Measurements from ENCODE around the gene ATP5MG. TPM values are rescaled to one million over a fixed set of nuclear protein-coding genes. Genes with fewer than 3 reads are reported as not detected.

The ATP5MG gene
- total and polyA plus RNA-seq, 5 donors from 2014 or later: 154 to 706 (median 676) TPM

DNA sequence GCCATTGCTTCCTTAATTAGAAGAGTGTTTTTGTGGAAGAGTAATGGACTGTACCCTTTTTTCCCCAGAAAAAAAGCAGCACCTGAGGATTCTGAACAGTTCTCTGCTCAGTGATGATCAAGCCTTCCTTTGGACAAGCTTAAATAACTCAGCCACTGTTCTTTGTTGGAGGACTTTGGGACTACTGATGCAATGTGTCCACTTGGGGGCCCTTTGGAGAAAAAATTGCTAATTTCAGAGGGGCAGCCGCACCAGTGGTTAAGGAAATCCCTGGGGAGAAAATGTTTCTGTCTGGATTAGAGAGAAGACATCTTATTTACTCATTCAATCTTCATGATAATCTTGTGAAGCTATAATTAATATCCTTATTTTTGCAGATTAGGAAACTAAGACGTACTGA is 29.6 kb downstream of the ATP5MG start:
- Histone ChIP-seq H3K36me3 (ENCODE audit: control insufficient read depth, insufficient read depth, low read length) (no peaks in the 10 kb centered on the region), H3K27me3 (ENCODE audit: control insufficient read depth, insufficient read depth, low read length) (no peaks in the 10 kb centered on the region), H3K4me1 (ENCODE audit: control insufficient read depth, insufficient read depth, low read length, poor library complexity, severe bottlenecking) (peaks cover 11% of the 10 kb centered on the region), H3K9me3 (ENCODE audit: control insufficient read depth in 2 of 2, low read length in 2 of 2) (no peaks in the 10 kb centered on the region), H3K27ac (ENCODE audit: insufficient read depth, low read length, poor library complexity, severe bottlenecking) (no peak overlapping the region), H3K4me3 (ENCODE audit: low read depth, low read length) (no peak overlapping the region)
- Mint-ChIP-seq H3K27me3 (peaks cover 15% of the 10 kb centered on the region), H3K9me3 (no peaks in the 10 kb centered on the region), H3K4me1 (peaks cover 5 to 15% (median 12%) of the 10 kb centered on the region in 4 donors), H3K36me3 (no peaks in the 10 kb centered on the region), H3K27ac (peak overlapping the region in 1 of 3 donors; percentile 23), H3K4me3 (peak overlapping the region in 1 of 4 donors; percentile 19)
- DNase-seq (no peak), ATAC-seq (ENCODE audit: low read depth in 2 of 2) (no peak)

DNA sequence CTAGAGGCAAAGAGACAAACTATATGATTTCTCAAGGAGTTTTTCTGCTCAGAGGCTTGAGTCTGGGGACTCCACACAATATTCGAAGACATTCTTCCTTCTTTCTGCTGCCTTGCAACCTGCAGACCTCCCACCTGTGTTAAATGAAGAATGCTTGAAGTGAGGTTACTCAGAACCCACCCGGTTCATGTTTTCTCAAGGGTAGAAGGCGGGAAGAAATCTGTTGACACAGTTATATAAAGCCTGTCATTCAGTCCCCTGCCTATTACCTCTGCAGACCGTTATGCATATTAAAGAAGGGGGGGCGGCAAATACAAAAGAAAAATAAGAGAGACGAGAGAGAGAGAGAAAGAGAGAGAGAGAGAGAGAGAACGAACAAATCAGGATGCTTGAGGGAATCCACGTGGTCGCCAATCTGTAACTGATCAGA is 32.7 kb downstream of the ATP5MG start:
- DNase-seq (peak in 2 of 3 donors; percentile 63 to 83), ATAC-seq (ENCODE audit: low read depth in 2 of 2) (no peak)

DNA sequence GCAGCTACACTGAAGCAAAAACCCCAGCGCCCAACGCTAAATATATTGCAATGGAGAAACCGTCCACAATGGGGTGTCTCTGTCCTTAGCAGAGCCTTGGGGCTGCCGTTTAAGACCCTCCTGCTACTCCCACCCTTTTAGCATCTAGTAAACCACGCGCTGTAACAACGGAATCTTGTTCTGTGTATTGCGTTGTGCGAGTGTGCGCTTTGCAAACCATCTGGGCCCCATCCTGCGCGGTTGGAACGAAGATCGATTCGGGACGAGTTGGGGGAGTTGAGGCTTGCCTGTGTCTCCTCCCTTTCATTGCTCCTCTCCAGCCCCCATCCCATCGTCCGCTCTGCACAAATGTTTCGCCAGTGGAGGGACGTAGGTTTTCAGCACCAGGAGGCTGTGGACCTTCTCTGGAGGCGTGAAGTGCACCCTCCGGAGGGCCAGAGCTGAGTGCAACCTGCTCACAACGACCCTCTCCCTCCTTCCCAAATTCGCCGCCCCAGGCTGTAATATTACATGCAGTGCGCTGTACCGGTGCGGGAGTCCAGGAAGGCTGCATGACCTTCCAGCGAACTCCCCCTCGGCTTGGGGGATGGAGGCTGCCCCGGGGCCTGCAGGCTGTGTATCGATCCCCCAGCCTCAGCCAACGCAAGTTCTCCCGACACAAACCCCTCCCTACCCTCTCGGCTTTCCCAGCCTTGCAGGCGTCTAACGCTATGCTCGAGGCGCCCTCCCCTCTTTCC is 33.3 kb downstream of the ATP5MG start:
- Mint-ChIP-seq H3K27ac (peak overlapping the region; percentile 95 to 96 (median 95)), H3K9me3 (no peaks in the 10 kb centered on the region), H3K36me3 (peaks cover 2% of the 10 kb centered on the region), H3K4me1 (peaks cover 12 to 29% (median 21%) of the 10 kb centered on the region in 4 donors), H3K27me3 (peaks cover 19% of the 10 kb centered on the region), H3K4me3 (peak overlapping the region; percentile 95 to 99 (median 98))
- Histone ChIP-seq H3K4me3 (ENCODE audit: low read depth, low read length) (peak overlapping the region; percentile 91), H3K9me3 (ENCODE audit: control insufficient read depth in 2 of 2, low read length in 2 of 2) (no peaks in the 10 kb centered on the region), H3K4me1 (ENCODE audit: control insufficient read depth, insufficient read depth, low read length, poor library complexity, severe bottlenecking) (peaks cover 32% of the 10 kb centered on the region), H3K27me3 (ENCODE audit: control insufficient read depth, insufficient read depth, low read length) (no peaks in the 10 kb centered on the region), H3K36me3 (ENCODE audit: control insufficient read depth, insufficient read depth, low read length) (no peaks in the 10 kb centered on the region), H3K27ac (ENCODE audit: insufficient read depth, low read length, poor library complexity, severe bottlenecking) (peak overlapping the region; percentile 89)
- ATAC-seq (ENCODE audit: low read depth in 2 of 2): peak; percentile 9 to 13
- peak in 2 of 3 donors; percentile 29 to 46 for DNase-seq

More for the DNA sequence above, 32.7 kb downstream of the ATP5MG start:
- peak overlapping the region; percentile 95 to 99 (median 98) for H3K4me3 Mint-ChIP-seq
- peak overlapping the region; percentile 89 for H3K27ac ChIP-seq (ENCODE audit: insufficient read depth, low read length, poor library complexity, severe bottlenecking)
- no peaks in the 10 kb centered on the region for H3K27me3 ChIP-seq (ENCODE audit: control insufficient read depth, insufficient read depth, low read length)
- H3K36me3 Mint-ChIP-seq: no peaks in the 10 kb centered on the region
- peak overlapping the region; percentile 91 for H3K4me3 ChIP-seq (ENCODE audit: low read depth, low read length)
- no peaks in the 10 kb centered on the region for H3K36me3 ChIP-seq (ENCODE audit: control insufficient read depth, insufficient read depth, low read length)
- peak overlapping the region; percentile 39 to 95 (median 95) for H3K27ac Mint-ChIP-seq
- peaks cover 26% of the 10 kb centered on the region for H3K4me1 ChIP-seq (ENCODE audit: control insufficient read depth, insufficient read depth, low read length, poor library complexity, severe bottlenecking)
- no peaks in the 10 kb centered on the region for H3K9me3 Mint-ChIP-seq
- no peaks in the 10 kb centered on the region for H3K9me3 ChIP-seq (ENCODE audit: control insufficient read depth in 2 of 2, low read length in 2 of 2)
- H3K4me1 Mint-ChIP-seq: peaks cover 6 to 24% (median 15%) of the 10 kb centered on the region in 4 donors
- peaks cover 19% of the 10 kb centered on the region for H3K27me3 Mint-ChIP-seq

DNA sequence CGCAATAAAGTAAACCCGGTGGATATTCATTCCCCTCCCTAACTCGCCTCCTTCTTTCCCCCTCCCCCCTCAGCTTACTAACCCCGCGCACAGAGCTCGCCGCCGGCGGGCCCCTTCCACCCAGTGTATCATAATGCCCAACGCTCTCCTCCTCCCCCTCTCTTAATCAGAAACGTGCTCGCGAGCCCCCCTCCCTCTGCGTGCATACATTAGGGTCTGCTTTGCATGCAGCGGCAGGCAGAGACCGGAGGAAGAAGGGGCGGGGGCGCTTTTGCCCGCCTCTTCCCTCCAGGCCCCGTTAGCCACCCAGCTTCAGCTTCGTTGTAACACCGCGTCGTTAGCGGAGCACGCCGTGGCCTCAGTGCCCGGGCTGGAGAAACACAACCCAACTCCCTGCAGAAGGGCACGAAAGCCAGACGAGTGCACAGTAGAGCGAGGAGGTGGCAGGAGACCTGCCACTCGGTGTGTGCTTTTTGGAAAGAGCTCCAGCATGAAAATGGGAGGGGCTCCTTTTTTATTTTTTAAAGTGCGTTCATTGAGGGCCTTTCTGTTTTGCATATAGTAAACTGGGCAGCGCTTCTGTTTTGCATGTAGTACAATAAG is 34.0 kb downstream of the ATP5MG start:
- DNase-seq: peak in 2 of 3 donors; percentile 69 to 86
- Mint-ChIP-seq H3K4me1 (peaks cover 18 to 36% (median 27%) of the 10 kb centered on the region in 4 donors), H3K27me3 (peaks cover 19% of the 10 kb centered on the region), H3K4me3 (peak overlapping the region; percentile 95 to 99 (median 98)), H3K36me3 (peaks cover 9% of the 10 kb centered on the region), H3K9me3 (no peaks in the 10 kb centered on the region), H3K27ac (peak overlapping the region; percentile 95 to 99 (median 96))
- Histone ChIP-seq H3K4me1 (ENCODE audit: control insufficient read depth, insufficient read depth, low read length, poor library complexity, severe bottlenecking) (peaks cover 38% of the 10 kb centered on the region), H3K27me3 (ENCODE audit: control insufficient read depth, insufficient read depth, low read length) (no peaks in the 10 kb centered on the region), H3K4me3 (ENCODE audit: low read depth, low read length) (peak overlapping the region; percentile 91), H3K27ac (ENCODE audit: insufficient read depth, low read length, poor library complexity, severe bottlenecking) (peak overlapping the region; percentile 89), H3K9me3 (ENCODE audit: control insufficient read depth in 2 of 2, low read length in 2 of 2) (no peaks in the 10 kb centered on the region), H3K36me3 (ENCODE audit: control insufficient read depth, insufficient read depth, low read length) (peaks cover 1% of the 10 kb centered on the region)
- ATAC-seq (ENCODE audit: low read depth in 2 of 2): peak; percentile 9 to 28

DNA sequence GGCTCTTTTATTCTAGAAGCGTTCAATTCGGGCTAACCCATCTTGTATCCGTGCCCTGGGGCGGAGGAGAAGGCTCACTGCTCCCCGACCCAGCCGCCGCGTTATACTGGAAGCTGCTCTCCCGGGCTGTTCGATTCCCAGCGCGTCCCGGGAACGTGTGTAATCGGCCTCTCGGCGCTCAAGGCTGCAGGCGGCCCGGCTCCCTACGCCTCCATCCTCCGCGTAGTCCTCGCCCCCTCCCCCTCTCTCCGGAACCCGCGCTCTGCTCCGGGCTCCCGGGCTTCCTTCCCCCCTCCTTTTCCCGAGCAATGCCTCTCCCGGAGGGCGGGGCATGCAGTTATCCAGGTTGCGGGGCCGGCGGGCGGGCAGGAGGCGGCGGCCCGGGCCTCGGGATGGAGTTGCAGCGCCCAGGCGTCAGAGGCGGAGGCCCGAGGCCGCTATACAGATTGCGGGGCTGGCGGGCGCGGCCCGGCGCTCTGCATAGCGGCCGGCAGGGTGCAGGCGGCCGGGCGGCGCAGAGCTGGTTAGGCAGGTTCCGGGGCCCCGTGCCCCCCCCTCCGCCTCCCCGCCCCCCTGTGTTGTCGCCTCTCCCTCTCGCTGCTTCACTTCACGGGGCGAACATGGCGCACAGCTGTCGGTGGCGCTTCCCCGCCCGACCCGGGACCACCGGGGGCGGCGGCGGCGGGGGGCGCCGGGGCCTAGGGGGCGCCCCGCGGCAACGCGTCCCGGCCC is 34.7 kb downstream of the ATP5MG start, which contains the start of gene KMT2A:
KMT2A (plus strand) TSS at position 600 of the 732 bp plus-strand sequence; CDS start at position 621, 21 bp downstream.
- ATAC-seq (ENCODE audit: low read depth in 2 of 2): peak; percentile 82 to 84
- H3K4me1 Mint-ChIP-seq: peaks cover 25 to 43% (median 33%) of the 10 kb centered on the region in 4 donors

DNA sequence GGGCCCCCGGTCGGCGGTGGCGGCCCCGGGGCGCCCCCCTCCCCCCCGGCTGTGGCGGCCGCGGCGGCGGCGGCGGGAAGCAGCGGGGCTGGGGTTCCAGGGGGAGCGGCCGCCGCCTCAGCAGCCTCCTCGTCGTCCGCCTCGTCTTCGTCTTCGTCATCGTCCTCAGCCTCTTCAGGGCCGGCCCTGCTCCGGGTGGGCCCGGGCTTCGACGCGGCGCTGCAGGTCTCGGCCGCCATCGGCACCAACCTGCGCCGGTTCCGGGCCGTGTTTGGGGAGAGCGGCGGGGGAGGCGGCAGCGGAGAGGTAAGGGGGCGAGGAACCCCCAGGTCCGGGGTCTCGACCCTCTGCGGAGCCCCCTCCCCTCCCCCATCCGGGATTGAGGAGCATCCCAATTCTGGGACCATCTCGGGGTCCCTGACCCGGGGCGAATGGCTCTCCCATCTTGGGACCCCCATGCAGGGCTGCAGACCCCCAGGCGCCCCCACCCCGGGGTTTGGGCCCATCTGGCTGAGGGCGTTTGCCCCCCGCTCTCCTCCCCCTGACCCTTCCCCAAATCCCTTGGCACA is 35.3 kb downstream of the ATP5MG start:
- Mint-ChIP-seq H3K4me1 (peaks cover 32 to 50% (median 38%) of the 10 kb centered on the region in 4 donors), H3K36me3 (peaks cover 13% of the 10 kb centered on the region), H3K27ac (peak overlapping the region; percentile 91 to 96 (median 95)), H3K27me3 (peaks cover 19% of the 10 kb centered on the region), H3K4me3 (peak overlapping the region; percentile 94 to 99 (median 96)), H3K9me3 (no peaks in the 10 kb centered on the region)
- ATAC-seq (ENCODE audit: low read depth in 2 of 2) (peak; percentile 6 to 9), DNase-seq (peak in 2 of 3 donors; percentile 46 to 68)
- H3K4me3 ChIP-seq (ENCODE audit: low read depth, low read length): peak overlapping the region; percentile 93
- H3K27me3 ChIP-seq (ENCODE audit: control insufficient read depth, insufficient read depth, low read length): no peaks in the 10 kb centered on the region
- H3K4me1 ChIP-seq (ENCODE audit: control insufficient read depth, insufficient read depth, low read length, poor library complexity, severe bottlenecking): peaks cover 52% of the 10 kb centered on the region
- H3K36me3 ChIP-seq (ENCODE audit: control insufficient read depth, insufficient read depth, low read length): peaks cover 3% of the 10 kb centered on the region
- peak overlapping the region; percentile 89 for H3K27ac ChIP-seq (ENCODE audit: insufficient read depth, low read length, poor library complexity, severe bottlenecking)
- H3K9me3 ChIP-seq (ENCODE audit: control insufficient read depth in 2 of 2, low read length in 2 of 2): no peaks in the 10 kb centered on the region

More for the DNA sequence above, 34.7 kb downstream of the ATP5MG start, which contains the start of gene KMT2A:
- Histone ChIP-seq H3K4me1 (ENCODE audit: control insufficient read depth, insufficient read depth, low read length, poor library complexity, severe bottlenecking) (peaks cover 45% of the 10 kb centered on the region), H3K4me3 (ENCODE audit: low read depth, low read length) (peak within 1 kb of the TSS; percentile 93), H3K9me3 (ENCODE audit: control insufficient read depth in 2 of 2, low read length in 2 of 2) (no peaks in the 10 kb centered on the region), H3K36me3 (ENCODE audit: control insufficient read depth, insufficient read depth, low read length) (peaks cover 2% of the 10 kb centered on the region), H3K27me3 (ENCODE audit: control insufficient read depth, insufficient read depth, low read length) (no peaks in the 10 kb centered on the region), H3K27ac (ENCODE audit: insufficient read depth, low read length, poor library complexity, severe bottlenecking) (peak within 1 kb of the TSS; percentile 89)
- peaks cover 11% of the 10 kb centered on the region for H3K36me3 Mint-ChIP-seq
- peak; percentile 86 to 97 (median 97) for DNase-seq
- peak within 1 kb of the TSS; percentile 95 to 99 (median 98) for H3K4me3 Mint-ChIP-seq
- H3K27me3 Mint-ChIP-seq: peaks cover 19% of the 10 kb centered on the region
- H3K9me3 Mint-ChIP-seq: no peaks in the 10 kb centered on the region
- peak within 1 kb of the TSS; percentile 95 to 99 (median 96) for H3K27ac Mint-ChIP-seq
